Liver (tissue), 9 donors: ENCODE data around the gene MAGEB2. TPM values are rescaled to one million over a fixed set of nuclear protein-coding genes. Genes with fewer than 3 reads are reported as not detected.
"Not testable (repeated sequence)": the region's sequence is repeated elsewhere in the genome, so short reads cannot be mapped to it uniquely, and the experiment has no call there.

Source experiments
- DNase-seq: peaks from one replicate; pipeline ENCODE4 v3.0.0-alpha.2; 2017; ENCODE audit warnings: low spot score
- H3K27ac ChIP-seq, 2 donors: one replicate each; pipeline ENCODE4 v1.7.0; 2013; ENCODE audit warnings: inconsistent platforms in 2 of 2, low read length in 2 of 2, control low read depth in 1 of 2, low read depth in 1 of 2, mild to moderate bottlenecking in 1 of 2
- H3K27me3 ChIP-seq, 4 donors: one replicate each; pipeline versions ENCODE4 v1.6.1 to v1.7.0; 2013; ENCODE audit warnings: low read length in 3 of 4, inconsistent platforms in 1 of 4, mild to moderate bottlenecking in 1 of 4, moderate library complexity in 1 of 4; ENCODE audit not compliant: control insufficient read depth in 4 of 4, insufficient read depth in 4 of 4
- H3K36me3 ChIP-seq, 4 donors: one replicate each; pipeline versions ENCODE4 v1.6.1 to v1.7.0; 2013; ENCODE audit warnings: low read length in 3 of 4, mild to moderate bottlenecking in 3 of 4, low read depth in 1 of 4, moderate library complexity in 1 of 4; ENCODE audit not compliant: control insufficient read depth in 4 of 4, insufficient read depth in 3 of 4
- H3K4me1 ChIP-seq, 4 donors: one replicate each; pipeline versions ENCODE4 v1.6.1 to v1.7.0; 2013; ENCODE audit warnings: low read length in 3 of 4, mild to moderate bottlenecking in 3 of 4, moderate library complexity in 1 of 4; ENCODE audit not compliant: control insufficient read depth in 4 of 4, insufficient read depth in 4 of 4
- H3K4me3 ChIP-seq, 3 donors: one replicate each; pipeline versions ENCODE4 v1.6.1 to v1.7.0; 2013; ENCODE audit warnings: low read length in 3 of 3, control low read depth in 1 of 3, low read depth in 1 of 3, mild to moderate bottlenecking in 1 of 3
- H3K9ac ChIP-seq, 2 donors: one replicate each; pipeline ENCODE4 v1.7.0; 2013; ENCODE audit warnings: low read length in 2 of 2, mild to moderate bottlenecking in 2 of 2, moderate library complexity in 2 of 2, control low read depth in 1 of 2, low read depth in 1 of 2
- H3K9me3 ChIP-seq, 4 donors: one replicate each; pipeline versions ENCODE4 v1.6.1 to v1.7.0; 2013; ENCODE audit warnings: low read length in 3 of 4; ENCODE audit not compliant: control insufficient read depth in 4 of 4
- CTCF ChIP-seq: fragments of 150-350 bp; IDR thresholded peaks from 2 replicates; pipeline ENCODE4 v1.5.1; 2017; ENCODE audit warnings: improper control_type of control experiment, low read depth, low read length; ENCODE audit not compliant: missing input control
- EGR1 ChIP-seq, 2 donors: IDR thresholded peaks; 2 replicates each; pipeline ENCODE4 v1.6.1; 2016 to 2018; ENCODE audit warnings: antibody characterized with exemption in 2 of 2, low read depth in 2 of 2
- FOXA2 ChIP-seq: IDR thresholded peaks from 2 replicates; pipeline ENCODE4 v1.6.1; 2016; ENCODE audit warnings: antibody characterized with exemption
- GABPA ChIP-seq, 2 donors: IDR thresholded peaks in 1 of 2; conservative IDR thresholded peaks in 1 of 2; 2 replicates each; pipeline ENCODE4 v1.6.1; 2016; ENCODE audit warnings: antibody characterized with exemption in 2 of 2, mild to moderate bottlenecking in 1 of 2, moderate library complexity in 1 of 2
- HNF4A ChIP-seq, 2 donors: conservative IDR thresholded peaks; 2 replicates each; pipeline ENCODE4 v1.6.1; 2016; ENCODE audit warnings: antibody characterized with exemption in 2 of 2, mild to moderate bottlenecking in 2 of 2
- JUND ChIP-seq, 2 donors: IDR thresholded peaks; 2 replicates each; pipeline ENCODE4 v1.6.1; 2016; ENCODE audit warnings: antibody characterized with exemption in 2 of 2
- NR2F2 ChIP-seq: IDR thresholded peaks from 2 replicates; pipeline ENCODE4 v1.6.1; 2016; ENCODE audit warnings: antibody characterized with exemption
- RAD21 ChIP-seq, 2 donors: IDR thresholded peaks; 2 replicates each; pipeline ENCODE4 v1.6.1; 2016; ENCODE audit warnings: antibody characterized with exemption in 2 of 2, mild to moderate bottlenecking in 2 of 2
- REST ChIP-seq: IDR thresholded peaks from 2 replicates; pipeline ENCODE4 v1.6.1; 2016; ENCODE audit warnings: antibody characterized with exemption, mild to moderate bottlenecking
- RXRA ChIP-seq, 2 donors: IDR thresholded peaks; 2 replicates each; pipeline ENCODE4 v1.6.1; 2017 to 2018; ENCODE audit warnings: antibody characterized with exemption in 2 of 2, mild to moderate bottlenecking in 1 of 2
- SP1 ChIP-seq: IDR thresholded peaks from 2 replicates; pipeline ENCODE4 v1.6.1; 2018; ENCODE audit warnings: antibody characterized with exemption, mild to moderate bottlenecking
- YY1 ChIP-seq: IDR thresholded peaks from 2 replicates; pipeline ENCODE4 v1.6.1; 2016; ENCODE audit warnings: antibody characterized with exemption, mild to moderate bottlenecking
- WGBS: extraction: QIAGEN DNeasy Blood & Tissue Kit; methylation state at CpG from one replicate; pipeline ENCODE4 v1.1.7; 2013; 5-methylcytosine and 5-hydroxymethylcytosine counted together
- polyA plus RNA-seq, 2 donors: library from polyadenylated mRNA; stranded (reverse) in 1 of 2; unstranded in 1 of 2; fragments of 200-250 nt in 1 of 2; fragments of >200 nt in 1 of 2; fragmentation: Nextera tagmentation in 1 of 2; extraction: Ambion mirVana in 1 of 2; gene quantifications; one replicate each; pipeline versions ENCODE4 v1.2.1 to v1.2.3, GENCODE V29; 2013 to 2015
- total RNA-seq, 2 donors: library from RNA; depleted of rRNA; stranded (reverse); fragments of >200 nt; gene quantifications; one replicate each; pipeline ENCODE4 v1.2.3, GENCODE V29; 2014
- TF ChIP-seq, protein P1 (sequence below): IDR thresholded peaks from 2 replicates; pipeline ENCODE4 v1.6.1; 2016; ENCODE audit warnings: antibody characterized with exemption
- TF ChIP-seq, protein P2 (sequence below): IDR thresholded peaks from 2 replicates; pipeline ENCODE4 v1.6.1; 2016; ENCODE audit warnings: antibody characterized with exemption
- donor health status: healthy.
- donor health status: healthy.
- donor health status: healthy.
- donor health status: healthy.
- donor health status: healthy.

The MAGEB2 gene
- total and polyA plus RNA-seq, 4 donors = not detected

DNA sequence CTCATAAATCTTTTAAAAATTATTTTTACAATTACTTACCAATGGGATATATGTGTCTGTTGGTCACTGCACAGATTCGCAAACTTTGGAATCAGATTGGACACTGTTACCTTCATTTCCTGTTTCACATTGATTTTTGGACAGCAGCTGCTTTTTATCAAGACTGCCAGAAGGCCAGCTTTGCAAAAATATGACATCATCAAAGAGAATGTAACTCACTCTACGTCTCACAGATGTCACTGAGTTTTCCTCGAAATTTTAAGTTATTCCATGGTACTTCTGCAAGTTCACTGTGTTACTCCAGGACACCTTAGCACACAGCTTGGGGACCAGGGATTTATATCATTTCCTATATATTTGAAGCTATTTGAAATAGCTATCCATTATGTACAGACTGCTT lies 31.8 kb upstream of the MAGEB2 start:
- Histone ChIP-seq H3K27me3 (peaks cover 0 to 4% (median 0%) of the 10 kb centered on the region in 4 donors), H3K4me1 (no peaks in the 10 kb centered on the region), H3K9me3 (no peaks in the 10 kb centered on the region), H3K4me3 (no peak overlapping the region), H3K9ac (no peak overlapping the region), H3K36me3 (no peaks in the 10 kb centered on the region), H3K27ac (no peak overlapping the region)
- 59% methylated on average over 3 of the region's 3 CpGs for WGBS
- no peak for DNase-seq
- TF ChIP-seq HNF4A (conservative IDR thresholded peaks at IDR 0.05) (no peak), CTCF (no peak), GABPA (IDR thresholded peaks at IDR 0.05 in 1 of 2, conservative IDR thresholded peaks at IDR 0.05 in 1 of 2) (no peak), NR2F2 (no peak), RXRA (IDR thresholded peaks at IDR 0.05) (no peak), RAD21 (IDR thresholded peaks at IDR 0.05) (no peak), JUND (IDR thresholded peaks at IDR 0.05) (no peak), YY1 (no peak), SP1 (no peak), REST (no peak)
- TF ChIP-seq, protein P1, sequence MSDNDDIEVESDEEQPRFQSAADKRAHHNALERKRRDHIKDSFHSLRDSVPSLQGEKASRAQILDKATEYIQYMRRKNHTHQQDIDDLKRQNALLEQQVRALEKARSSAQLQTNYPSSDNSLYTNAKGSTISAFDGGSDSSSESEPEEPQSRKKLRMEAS = no peak
- TF ChIP-seq, protein P2, sequence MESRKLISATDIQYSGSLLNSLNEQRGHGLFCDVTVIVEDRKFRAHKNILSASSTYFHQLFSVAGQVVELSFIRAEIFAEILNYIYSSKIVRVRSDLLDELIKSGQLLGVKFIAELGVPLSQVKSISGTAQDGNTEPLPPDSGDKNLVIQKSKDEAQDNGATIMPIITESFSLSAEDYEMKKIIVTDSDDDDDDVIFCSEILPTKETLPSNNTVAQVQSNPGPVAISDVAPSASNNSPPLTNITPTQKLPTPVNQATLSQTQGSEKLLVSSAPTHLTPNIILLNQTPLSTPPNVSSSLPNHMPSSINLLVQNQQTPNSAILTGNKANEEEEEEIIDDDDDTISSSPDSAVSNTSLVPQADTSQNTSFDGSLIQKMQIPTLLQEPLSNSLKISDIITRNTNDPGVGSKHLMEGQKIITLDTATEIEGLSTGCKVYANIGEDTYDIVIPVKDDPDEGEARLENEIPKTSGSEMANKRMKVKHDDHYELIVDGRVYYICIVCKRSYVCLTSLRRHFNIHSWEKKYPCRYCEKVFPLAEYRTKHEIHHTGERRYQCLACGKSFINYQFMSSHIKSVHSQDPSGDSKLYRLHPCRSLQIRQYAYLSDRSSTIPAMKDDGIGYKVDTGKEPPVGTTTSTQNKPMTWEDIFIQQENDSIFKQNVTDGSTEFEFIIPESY = no peak

- WGBS = 91% methylated on average over 2 of the region's 2 CpGs
- no peak overlapping the region for H3K4me3 ChIP-seq
- no peak overlapping the region for H3K27ac ChIP-seq
- no peak for TF ChIP-seq REST
- no peak for TF ChIP-seq FOXA2
- no peak for TF ChIP-seq YY1
- TF ChIP-seq SP1 = no peak
- no peak for TF ChIP-seq RXRA (IDR thresholded peaks at IDR 0.05)
- no peak for TF ChIP-seq EGR1 (IDR thresholded peaks at IDR 0.05; ENCODE audit: low read depth in 2 of 2)
- H3K36me3 ChIP-seq = no peaks in the 10 kb centered on the region
- H3K27me3 ChIP-seq = peaks cover 0 to 1% (median 0%) of the 10 kb centered on the region in 4 donors
- DNase-seq = no peak
- no peaks in the 10 kb centered on the region for H3K9me3 ChIP-seq
- H3K9ac ChIP-seq = no peak overlapping the region
- no peaks in the 10 kb centered on the region for H3K4me1 ChIP-seq
Observed at GRCh38 chrX:30190426-30190825, 24.9 kb upstream of the MAGEB2 start.

DNA sequence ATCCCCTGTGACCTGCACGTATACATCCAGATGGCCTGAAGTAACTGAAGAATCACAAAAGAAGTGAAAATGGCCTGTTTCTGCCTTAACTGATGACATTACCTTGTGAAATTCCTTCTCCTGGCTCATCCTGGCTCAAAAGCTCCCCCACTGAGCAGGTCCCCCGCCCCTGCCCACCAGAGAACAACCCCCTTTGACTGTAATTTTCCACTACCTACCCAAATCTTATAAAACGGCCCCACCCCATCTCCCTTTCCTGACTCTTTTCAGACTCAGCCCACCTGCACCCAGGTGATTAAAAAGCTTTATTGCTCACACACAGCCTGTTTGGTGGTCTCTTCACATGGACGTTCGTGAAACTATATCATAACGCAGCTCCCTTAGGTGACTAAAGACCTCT lies 21.5 kb upstream of the MAGEB2 start:
- H3K36me3 ChIP-seq, H3K9me3 ChIP-seq, DNase-seq, H3K27me3 ChIP-seq, H3K9ac ChIP-seq, H3K4me1 ChIP-seq, H3K4me3 ChIP-seq, H3K27ac ChIP-seq: not testable (repeated sequence)
- WGBS = 68% methylated on average over 6 of the region's 6 CpGs
